ENCODE data around the gene FSHR. TPM values are rescaled to one million over a fixed set of nuclear protein-coding genes. Genes with fewer than 3 reads are reported as not detected.

Gene FSHR
- total and polyA plus RNA-seq, 12 donors, result 0.17 to 0.47 (median 0.21) TPM; not detected in 6

- TF ChIP-seq CTCF (IDR thresholded peaks at IDR 0.05), result no peak
- no peaks in the 10 kb centered on the region for H3K36me3 ChIP-seq
Observed at GRCh38 chr2:49111006-49111405, 43.3 kb downstream of the FSHR start.

GRCh38 chr2:49110571-49110970 is 43.7 kb downstream of the FSHR start:
- no peak for DNase-seq
- no peak overlapping the region for H3K4me3 ChIP-seq
- H3K27me3 ChIP-seq, result peaks cover 0 to 4% (median 0%) of the 10 kb centered on the region in 7 donors
- no peak for ATAC-seq
- intact Hi-C loops (cut with DNase I), result no loop called here
- no peaks in the 10 kb centered on the region for H3K4me1 ChIP-seq
- H3K36me3 ChIP-seq, result no peaks in the 10 kb centered on the region
- no peak for TF ChIP-seq CTCF (IDR thresholded peaks at IDR 0.05)
- no peak overlapping the region for H3K27ac ChIP-seq
- no peaks in the 10 kb centered on the region for H3K9me3 ChIP-seq
- WGBS, 2 donors, result 65 to 71% methylated on average over 1 of the region's 1 CpG

More at GRCh38 chr2:49111006-49111405, 43.3 kb downstream of the FSHR start:
- Histone ChIP-seq H3K4me1 (no peaks in the 10 kb centered on the region), H3K27ac (no peak overlapping the region), H3K9me3 (no peaks in the 10 kb centered on the region), H3K4me3 (no peak overlapping the region), H3K27me3 (peaks cover 0 to 4% (median 0%) of the 10 kb centered on the region in 7 donors)
- no peak for DNase-seq
- ATAC-seq, result no peak
- 86% methylated on average over 2 of the region's 2 CpGs for WGBS, 2 donors
- intact Hi-C loops (cut with DNase I), result no loop called here

GRCh38 chr2:49108851-49109250 is 45.5 kb downstream of the FSHR start:
- intact Hi-C loops (cut with DNase I), result no loop called here
- H3K4me3 ChIP-seq, result no peak overlapping the region
- no peaks in the 10 kb centered on the region for H3K36me3 ChIP-seq
- no peak for TF ChIP-seq CTCF (IDR thresholded peaks at IDR 0.05)
- H3K4me1 ChIP-seq, result no peaks in the 10 kb centered on the region
- H3K9me3 ChIP-seq, result no peaks in the 10 kb centered on the region
- H3K27me3 ChIP-seq, result peaks cover 0 to 2% (median 0%) of the 10 kb centered on the region in 7 donors
- DNase-seq (no peak), ATAC-seq (no peak)
- no peak overlapping the region for H3K27ac ChIP-seq
- 78 to 88% methylated on average over 3 of the region's 3 CpGs for WGBS, 2 donors

GRCh38 chr2:49108436-49108835 is 45.9 kb downstream of the FSHR start:
- H3K36me3 ChIP-seq, result no peaks in the 10 kb centered on the region
- no peak for DNase-seq
- no peak overlapping the region for H3K4me3 ChIP-seq
- H3K27me3 ChIP-seq, result no peaks in the 10 kb centered on the region
- 63 to 66% methylated on average over 3 of the region's 3 CpGs for WGBS, 2 donors
- no peak for ATAC-seq
- H3K9me3 ChIP-seq, result no peaks in the 10 kb centered on the region
- intact Hi-C loops (cut with DNase I), result no loop called here
- H3K4me1 ChIP-seq, result no peaks in the 10 kb centered on the region
- H3K27ac ChIP-seq, result no peak overlapping the region
- no peak for TF ChIP-seq CTCF (IDR thresholded peaks at IDR 0.05)

All from heart right ventricle (tissue), 16 donors.